Measurements from ENCODE around the gene PRR5.

The PRR5 gene

GRCh38 chr22:44752285-44753188, 50.5 kb downstream of the PRR5 start, which contains the start of gene ARHGAP8:
Gene ARHGAP8 (plus strand): TSS chr22:44752575. CDS start chr22:44786528, 33,953 bp downstream.
- in situ Hi-C loops (cut with HindIII; ENCODE audit: low sequenced_read_pairs): no loop called here

- in situ Hi-C loops (cut with HindIII; ENCODE audit: low sequenced_read_pairs): no loop called here
Measured at GRCh38 chr22:44753189-44754042, 51.4 kb downstream of the PRR5 start.

GRCh38 chr22:44754998-44755397, 53.0 kb downstream of the PRR5 start:
- in situ Hi-C loops (cut with HindIII; ENCODE audit: low sequenced_read_pairs): no loop called here

- in situ Hi-C loops (cut with HindIII; ENCODE audit: low sequenced_read_pairs): no loop called here
Measured at GRCh38 chr22:44755417-44755816, 53.4 kb downstream of the PRR5 start.

- in situ Hi-C loops (cut with HindIII; ENCODE audit: low sequenced_read_pairs): no loop called here
Measured at GRCh38 chr22:44755956-44756361, 54.0 kb downstream of the PRR5 start.

GRCh38 chr22:44758344-44758973, 56.5 kb downstream of the PRR5 start:
- in situ Hi-C loops (cut with HindIII; ENCODE audit: low sequenced_read_pairs): no loop called here

GRCh38 chr22:44759001-44759400, 57.0 kb downstream of the PRR5 start:
- in situ Hi-C loops (cut with HindIII; ENCODE audit: low sequenced_read_pairs): no loop called here

- in situ Hi-C loops (cut with HindIII; ENCODE audit: low sequenced_read_pairs): no loop called here
Measured at GRCh38 chr22:44759430-44760310, 57.7 kb downstream of the PRR5 start.

GRCh38 chr22:44760476-44760875, 58.5 kb downstream of the PRR5 start:
- in situ Hi-C loops (cut with HindIII; ENCODE audit: low sequenced_read_pairs): no loop called here

GRCh38 chr22:44761025-44761424, 59.0 kb downstream of the PRR5 start:
- in situ Hi-C loops (cut with HindIII; ENCODE audit: low sequenced_read_pairs): no loop called here

- in situ Hi-C loops (cut with HindIII; ENCODE audit: low sequenced_read_pairs): no loop called here
Measured at GRCh38 chr22:44764373-44764772, 62.4 kb downstream of the PRR5 start.

GRCh38 chr22:44764974-44765373, 63.0 kb downstream of the PRR5 start:
- in situ Hi-C loops (cut with HindIII; ENCODE audit: low sequenced_read_pairs): no loop called here

GRCh38 chr22:44765571-44766285, 63.7 kb downstream of the PRR5 start:
- in situ Hi-C loops (cut with HindIII; ENCODE audit: low sequenced_read_pairs): no loop called here

GRCh38 chr22:44773082-44773481, 71.1 kb downstream of the PRR5 start:
- in situ Hi-C loops (cut with HindIII; ENCODE audit: low sequenced_read_pairs): no loop called here

GRCh38 chr22:44775862-44776261, 73.9 kb downstream of the PRR5 start:
- in situ Hi-C loops (cut with HindIII; ENCODE audit: low sequenced_read_pairs): no loop called here

- in situ Hi-C loops (cut with HindIII; ENCODE audit: low sequenced_read_pairs): no loop called here
Measured at GRCh38 chr22:44776605-44777363, 74.8 kb downstream of the PRR5 start.

- in situ Hi-C loops (cut with HindIII; ENCODE audit: low sequenced_read_pairs): no loop called here
Measured at GRCh38 chr22:44777364-44777755, 75.4 kb downstream of the PRR5 start.

- in situ Hi-C loops (cut with HindIII; ENCODE audit: low sequenced_read_pairs): no loop called here
Measured at GRCh38 chr22:44780876-44781449, 79.0 kb downstream of the PRR5 start.

All from endothelial cell of hepatic sinusoid (primary cell).